HepG2 (cell line): ENCODE data around the gene RNPEPL1. TPM values are rescaled to one million over a fixed set of nuclear protein-coding genes. Genes with fewer than 3 reads are reported as not detected.

Experiments
- AGO2 ChIP-seq: fragments of 200-400 bp; formaldehyde crosslinking; optimal IDR thresholded peaks from 2 replicates; pipeline ENCODE3; 2017; ENCODE audit warnings: mild to moderate bottlenecking, low read depth, low read length, moderate library complexity
- CBX5 ChIP-seq: sonication (generic); formaldehyde crosslinking; IDR thresholded peaks from 2 replicates; pipeline ENCODE4 v1.4.0; 2020; ENCODE audit warnings: missing genetic modification reagents, borderline replicate concordance
- FOXA1 ChIP-seq, 2 experiments: fragments of 450-650 bp in 1 of 2; sonication (generic) in 1 of 2; formaldehyde crosslinking in 1 of 2; IDR thresholded peaks; 2 replicates each; pipeline versions ENCODE4 v1.4.0 to v1.6.1; 2016 to 2020; ENCODE audit warnings: missing genetic modification reagents in 1 of 2
- FOXC1 ChIP-seq: sonication (generic); formaldehyde crosslinking; IDR thresholded peaks from 2 replicates; pipeline ENCODE4 v1.8.0; 2022; ENCODE audit warnings: mild to moderate bottlenecking, missing genetic modification reagents, borderline replicate concordance
- GABPA ChIP-seq, 2 experiments: IDR thresholded peaks; 2 replicates each; pipeline ENCODE4 v1.6.1; 2011 to 2016; ENCODE audit warnings: low read depth in 2 of 2, low read length in 1 of 2, missing biosample characterization in 1 of 2, missing genetic modification characterization in 1 of 2
- HNRNPL ChIP-seq: fragments of 200-400 bp; formaldehyde crosslinking; IDR thresholded peaks from 2 replicates; pipeline ENCODE4 v1.6.1; 2017; ENCODE audit warnings: mild to moderate bottlenecking, low read depth, low read length
- ISX ChIP-seq: sonication (generic); formaldehyde crosslinking; conservative IDR thresholded peaks from 2 replicates; pipeline ENCODE4 v1.5.0; 2020; ENCODE audit warnings: missing genetic modification reagents
- KLF16 ChIP-seq, 2 experiments: sonication (generic) in 1 of 2; formaldehyde crosslinking in 1 of 2; IDR thresholded peaks; 2 replicates each; pipeline versions ENCODE4 v1.6.1 to v1.8.0; 2016 to 2023; ENCODE audit warnings: missing genetic modification reagents in 2 of 2, missing compliant biosample characterization in 1 of 2
- MBNL3 ChIP-seq: fragments of 250-450 bp; sonication (Bioruptor Pico); conservative IDR thresholded peaks from 2 replicates; pipeline ENCODE4 v1.8.0; 2022; ENCODE audit warnings: mild to moderate bottlenecking, inconsistent platforms
- MIER2 ChIP-seq: IDR thresholded peaks from 2 replicates; pipeline ENCODE4 v1.6.1; 2016; ENCODE audit warnings: missing biosample characterization, missing genetic modification reagents
- NFRKB ChIP-seq: fragments of 450-650 bp; IDR thresholded peaks from 2 replicates; pipeline ENCODE4 v1.6.1; 2017
- PATZ1 ChIP-seq: sonication (generic); formaldehyde crosslinking; IDR thresholded peaks from 2 replicates; pipeline ENCODE4 v1.4.0; 2020; ENCODE audit warnings: missing genetic modification reagents
- RARA ChIP-seq: IDR thresholded peaks from 2 replicates; pipeline ENCODE4 v1.6.1; 2016; ENCODE audit warnings: missing genetic modification reagents, missing compliant biosample characterization
- RBFOX2 ChIP-seq: fragments of 200-400 bp; formaldehyde crosslinking; IDR thresholded peaks from 2 replicates; pipeline ENCODE4 v1.6.1; 2017; ENCODE audit warnings: low read depth, mild to moderate bottlenecking, low read length
- SALL2 ChIP-seq: sonication (generic); formaldehyde crosslinking; IDR thresholded peaks from 2 replicates; pipeline ENCODE4 v1.8.1; 2023; ENCODE audit warnings: mild to moderate bottlenecking, missing genetic modification reagents, inconsistent platforms
- SMARCE1 ChIP-seq: fragments of 450-650 bp; IDR thresholded peaks from 2 replicates; pipeline ENCODE4 v1.6.1; 2017; ENCODE audit warnings: borderline replicate concordance
- TSC22D2 ChIP-seq: sonication (generic); formaldehyde crosslinking; IDR thresholded peaks from 2 replicates; pipeline ENCODE4 v1.5.1; 2020; ENCODE audit warnings: missing genetic modification reagents, mild to moderate bottlenecking, borderline replicate concordance
- ZBTB20 ChIP-seq: sonication (generic); formaldehyde crosslinking; IDR thresholded peaks from 2 replicates; pipeline ENCODE4 v1.8.1; 2023; ENCODE audit warnings: missing genetic modification reagents, low read depth, mild to moderate bottlenecking, borderline replicate concordance
- ZFP36L2 ChIP-seq: sonication (generic); formaldehyde crosslinking; IDR thresholded peaks from 2 replicates; pipeline ENCODE4 v1.4.0; 2020; ENCODE audit warnings: missing genetic modification reagents
- ZNF484 ChIP-seq: sonication (generic); formaldehyde crosslinking; IDR thresholded peaks from 2 replicates; pipeline ENCODE4 v1.5.1; 2020; ENCODE audit warnings: mild to moderate bottlenecking, low read depth, missing genetic modification reagents, borderline replicate concordance
- ZNF552 ChIP-seq: sonication (generic); formaldehyde crosslinking; IDR thresholded peaks from 2 replicates; pipeline ENCODE4 v1.9.0; 2022; ENCODE audit warnings: missing genetic modification reagents, mild to moderate bottlenecking, borderline replicate concordance
- ZNF782 ChIP-seq: sonication (generic); formaldehyde crosslinking; IDR thresholded peaks from 2 replicates; pipeline ENCODE4 v1.4.0; 2020; ENCODE audit warnings: missing genetic modification reagents, mild to moderate bottlenecking, borderline replicate concordance
- polyA plus RNA-seq, 8 experiments: library from polyadenylated mRNA; depleted of rRNA in 3 of 8; stranded (reverse) in 7 of 8; unstranded in 1 of 8; fragments of >200 nt; fragmentation: Illumina TruSeq in 4 of 8; extraction: Trizol in 4 of 8; gene quantifications; 2 replicates each; pipeline versions ENCODE4 v1.2.1 to v1.2.3, GENCODE V29; 2011 to 2016; ENCODE audit warnings: low read depth in 4 of 8, missing spikeins in 1 of 8, mixed read lengths in 1 of 8; ENCODE audit not compliant: insufficient read depth in 1 of 8
- total RNA-seq, 5 experiments: library from RNA; depleted of rRNA; stranded (reverse); fragments of >200 nt; fragmentation: Illumina TruSeq; extraction: Trizol; gene quantifications; 2 replicates each; pipeline ENCODE4 v1.2.3, GENCODE V29; 2016; ENCODE audit warnings: low read depth in 1 of 5
- TF ChIP-seq, protein P1 (sequence below): sonication (generic); formaldehyde crosslinking; IDR thresholded peaks from 2 replicates; pipeline ENCODE4 v1.4.0; 2020; ENCODE audit warnings: missing genetic modification reagents
- TF ChIP-seq, protein P2 (sequence below): fragments of 450-650 bp; IDR thresholded peaks from 2 replicates; pipeline ENCODE4 v1.6.1; 2017; ENCODE audit warnings: mild to moderate bottlenecking

RNPEPL1 gene
- total and polyA plus RNA-seq, 2 of the 13 experiments (the other 11 are each of a cell fraction or from before 2014, with no cell fraction given), result 13.0 to 18.0 TPM

DNA sequence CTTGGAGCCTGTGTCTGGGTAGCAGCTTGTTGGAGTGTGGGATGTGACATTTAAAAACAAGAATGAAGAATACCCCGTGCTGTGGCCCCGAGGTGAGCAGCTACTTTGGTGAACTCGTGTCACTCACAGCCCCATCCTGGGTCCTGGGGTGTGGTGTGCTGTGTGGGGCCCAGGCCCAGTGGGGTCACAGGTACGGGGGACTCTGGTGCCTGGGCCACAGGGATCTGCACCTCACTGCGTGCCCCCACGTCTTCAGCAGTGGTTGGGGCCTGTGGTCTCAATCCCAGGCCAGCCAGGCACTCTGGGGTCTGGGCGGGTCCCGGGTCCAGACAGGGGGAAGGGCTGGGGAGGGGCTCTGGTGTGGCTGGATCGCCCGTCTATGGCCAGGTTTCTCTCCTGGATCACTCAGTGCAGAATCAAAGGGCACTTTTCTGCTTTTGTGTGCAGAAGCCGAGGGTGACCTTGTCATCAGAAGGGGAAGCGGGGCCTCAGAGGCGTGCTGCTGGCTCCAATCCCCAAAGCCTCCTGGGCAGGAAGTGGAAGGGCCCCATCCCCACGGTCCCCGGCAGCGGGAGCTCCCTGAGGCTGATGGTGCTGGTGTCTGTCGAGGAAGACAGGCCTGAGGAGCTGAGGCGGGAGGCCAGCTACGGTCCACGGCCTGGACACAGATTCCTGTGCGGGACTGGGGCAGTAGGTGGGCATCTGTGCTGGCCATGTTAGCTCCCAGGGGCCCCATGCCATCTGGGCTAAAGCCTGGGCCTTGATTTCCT is 58.4 kb downstream of the RNPEPL1 start (continued):
- TF ChIP-seq, protein P1, sequence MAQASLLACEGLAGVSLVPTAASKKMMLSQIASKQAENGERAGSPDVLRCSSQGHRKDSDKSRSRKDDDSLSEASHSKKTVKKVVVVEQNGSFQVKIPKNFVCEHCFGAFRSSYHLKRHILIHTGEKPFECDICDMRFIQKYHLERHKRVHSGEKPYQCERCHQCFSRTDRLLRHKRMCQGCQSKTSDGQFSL (CRISPR knock-in tag), result no peak; the same call in 1 of the 2 replicates
- peak in 1 of 2 experiments; percentile 74; a peak in 2 of 4 replicates for TF ChIP-seq KLF16 (CRISPR knock-in tag; IDR thresholded peaks at IDR 0.05)
- peak; percentile 68 for TF ChIP-seq HNRNPL
- no peak for TF ChIP-seq MIER2 (CRISPR knock-in tag)
- TF ChIP-seq SMARCE1, result no peak
- TF ChIP-seq, protein P2, sequence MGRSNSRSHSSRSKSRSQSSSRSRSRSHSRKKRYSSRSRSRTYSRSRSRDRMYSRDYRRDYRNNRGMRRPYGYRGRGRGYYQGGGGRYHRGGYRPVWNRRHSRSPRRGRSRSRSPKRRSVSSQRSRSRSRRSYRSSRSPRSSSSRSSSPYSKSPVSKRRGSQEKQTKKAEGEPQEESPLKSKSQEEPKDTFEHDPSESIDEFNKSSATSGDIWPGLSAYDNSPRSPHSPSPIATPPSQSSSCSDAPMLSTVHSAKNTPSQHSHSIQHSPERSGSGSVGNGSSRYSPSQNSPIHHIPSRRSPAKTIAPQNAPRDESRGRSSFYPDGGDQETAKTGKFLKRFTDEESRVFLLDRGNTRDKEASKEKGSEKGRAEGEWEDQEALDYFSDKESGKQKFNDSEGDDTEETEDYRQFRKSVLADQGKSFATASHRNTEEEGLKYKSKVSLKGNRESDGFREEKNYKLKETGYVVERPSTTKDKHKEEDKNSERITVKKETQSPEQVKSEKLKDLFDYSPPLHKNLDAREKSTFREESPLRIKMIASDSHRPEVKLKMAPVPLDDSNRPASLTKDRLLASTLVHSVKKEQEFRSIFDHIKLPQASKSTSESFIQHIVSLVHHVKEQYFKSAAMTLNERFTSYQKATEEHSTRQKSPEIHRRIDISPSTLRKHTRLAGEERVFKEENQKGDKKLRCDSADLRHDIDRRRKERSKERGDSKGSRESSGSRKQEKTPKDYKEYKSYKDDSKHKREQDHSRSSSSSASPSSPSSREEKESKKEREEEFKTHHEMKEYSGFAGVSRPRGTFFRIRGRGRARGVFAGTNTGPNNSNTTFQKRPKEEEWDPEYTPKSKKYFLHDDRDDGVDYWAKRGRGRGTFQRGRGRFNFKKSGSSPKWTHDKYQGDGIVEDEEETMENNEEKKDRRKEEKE, result no peak
- TF ChIP-seq RBFOX2, result peak; percentile 64
- peak; percentile 43 for TF ChIP-seq AGO2
- no peak for TF ChIP-seq NFRKB
- no peak for TF ChIP-seq SALL2
- TF ChIP-seq FOXC1 (CRISPR knock-in tag), result peak; percentile 72
- TF ChIP-seq TSC22D2, result peak; percentile 26; the same call in 1 of the 2 replicates
- 0 out of 2 replicates have a peak, but pooled peaks have one; percentile 70 for TF ChIP-seq CBX5
- peak; percentile 90 for TF ChIP-seq PATZ1 (CRISPR knock-in tag)
- peak; percentile 75 for TF ChIP-seq RARA
- no peak for TF ChIP-seq ZFP36L2
- peak; percentile 78; the same call in 1 of the 2 replicates for TF ChIP-seq ZNF552 (CRISPR knock-in tag)
- no peak for TF ChIP-seq FOXA1 (IDR thresholded peaks at IDR 0.05)
- peak; percentile 38; the same call in 1 of the 2 replicates for TF ChIP-seq FOXA1 (CRISPR knock-in tag; IDR thresholded peaks at IDR 0.05)
- TF ChIP-seq ISX (CRISPR knock-in tag), result no peak
- TF ChIP-seq ZNF782, result no peak
- TF ChIP-seq GABPA (IDR thresholded peaks at IDR 0.05; ENCODE audit: low read depth, low read length), result peak; percentile 66
- peak; percentile 90 for TF ChIP-seq GABPA (CRISPR knock-in tag; IDR thresholded peaks at IDR 0.05; ENCODE audit: low read depth)
- TF ChIP-seq MBNL3 (CRISPR knock-in tag), result no peak
- TF ChIP-seq ZBTB20 (CRISPR knock-in tag), result peak; percentile 45; the same call in 1 of the 2 replicates
- TF ChIP-seq ZNF484 (CRISPR knock-in tag), result no peak
